A549 (cell line): ENCODE measurements around the gene MVB12B. TPM values are rescaled to one million over a fixed set of nuclear protein-coding genes. Genes with fewer than 3 reads are reported as not detected.

Experiments used
- ATAC-seq, 2 experiments: fragments of 200-7000 bp in 1 of 2; fragments of >200 bp in 1 of 2; cut with Nextera tagmentation in 1 of 2; cut with Tn5 transposase in 1 of 2; 3 replicates each; pipeline versions ENCODE4 v1.8.0 to v1.9.1; 2018 to 2020; ENCODE audit warnings: mild to moderate bottlenecking in 1 of 2, moderate library complexity in 1 of 2
- CTCF ChIA-PET: fragments of 300-600 bp; sonication (Branson Sonifier 250); formaldehyde crosslinking; extraction: SDS; loops from one replicate; lab custom pipeline; 2021; ENCODE audit warnings: antibody characterized with exemption, inconsistent platforms; lab: Yijun Ruan, JAX
- POLR2A ChIA-PET: fragments of 350-600 bp; formaldehyde crosslinking; extraction: SDS; loops from one replicate; lab custom pipeline; 2021; ENCODE audit warnings: antibody characterized with exemption, inconsistent platforms; lab: Yijun Ruan, JAX
- DNase-seq, 2 experiments: peaks; one replicate each; pipeline versions ENCODE4 v3.0.0 to v3.0.0-alpha.2; 2011 to 2016; ENCODE audit warnings: low read depth in 1 of 2, low spot score in 1 of 2
- FAIRE-seq: peaks from 2 replicates; lab custom pipeline; 2011; peaks lifted over from hg19 to GRCh38; lab: Jason Lieb, UNC
- H3K27ac ChIP-seq, 2 experiments: fragments of >200 bp; sonication (Bioruptor Twin); formaldehyde crosslinking; 3 replicates each; pipeline ENCODE4 v1.5.1; 2016 to 2017
- H3K4me1 ChIP-seq: fragments of >200 bp; sonication (Bioruptor Twin); formaldehyde crosslinking; 3 replicates; pipeline ENCODE4 v1.6.1; 2016
- H3K4me2 ChIP-seq: fragments of >200 bp; sonication (Bioruptor Twin); formaldehyde crosslinking; 3 replicates; pipeline ENCODE4 v1.6.1; 2016
- H3K4me3 ChIP-seq: fragments of >200 bp; sonication (Bioruptor Twin); formaldehyde crosslinking; 3 replicates; pipeline ENCODE4 v1.5.1; 2016
- H3K9me3 ChIP-seq: fragments of >200 bp; sonication (Bioruptor Twin); formaldehyde crosslinking; 3 replicates; pipeline ENCODE4 v1.6.1; 2016
- CBX2 ChIP-seq: fragments of 200-600 bp; sonication (generic); IDR thresholded peaks from 2 replicates; pipeline ENCODE4 v1.6.1; 2016; ENCODE audit warnings: low read depth, mild to moderate bottlenecking, borderline replicate concordance
- CBX8 ChIP-seq: fragments of 200-600 bp; sonication (generic); IDR thresholded peaks from 2 replicates; pipeline ENCODE4 v1.6.1; 2016
- CHD4 ChIP-seq: fragments of 200-600 bp; sonication (generic); IDR thresholded peaks from 2 replicates; pipeline ENCODE4 v1.6.1; 2016; ENCODE audit warnings: antibody characterized with exemption, mild to moderate bottlenecking, borderline replicate concordance
- EHMT2 ChIP-seq: fragments of 200-600 bp; sonication (generic); IDR thresholded peaks from 2 replicates; pipeline ENCODE4 v1.6.1; 2016; ENCODE audit warnings: antibody characterized with exemption, low read depth, mild to moderate bottlenecking, moderate library complexity
- ESRRA ChIP-seq: fragments of 150-350 bp; IDR thresholded peaks from 2 replicates; pipeline ENCODE4 v1.6.1; 2014; ENCODE audit warnings: mild to moderate bottlenecking, low read length, borderline replicate concordance
- FOSB ChIP-seq: fragments of 250-450 bp; sonication (Bioruptor Pico); IDR thresholded peaks from 2 replicates; pipeline ENCODE4 v1.5.0; 2020; ENCODE audit warnings: mild to moderate bottlenecking, moderate library complexity
- FOXS1 ChIP-seq: fragments of 250-450 bp; sonication (Bioruptor Pico); IDR thresholded peaks from 2 replicates; pipeline ENCODE4 v1.5.0; 2020; ENCODE audit warnings: mild to moderate bottlenecking, moderate library complexity
- HEYL ChIP-seq: fragments of 250-450 bp; sonication (Bioruptor Pico); IDR thresholded peaks from 2 replicates; pipeline ENCODE4 v1.8.0; 2021; ENCODE audit warnings: mild to moderate bottlenecking, moderate library complexity
- HMGXB4 ChIP-seq: fragments of 250-450 bp; sonication (Bioruptor Pico); IDR thresholded peaks from 2 replicates; pipeline ENCODE4 v1.5.0; 2021; ENCODE audit warnings: mild to moderate bottlenecking, moderate library complexity, borderline replicate concordance
- MAX ChIP-seq: IDR thresholded peaks from 2 replicates; pipeline ENCODE4 v1.6.1; 2012
- NR3C1 ChIP-seq: fragments of >200 bp; sonication (Bioruptor Twin); formaldehyde crosslinking; IDR thresholded peaks from 3 replicates; pipeline ENCODE4 v1.6.1; 2017
- PHF8 ChIP-seq: fragments of 200-600 bp; sonication (generic); IDR thresholded peaks from 2 replicates; pipeline ENCODE4 v1.6.1; 2016; ENCODE audit warnings: low read depth, mild to moderate bottlenecking, antibody characterized with exemption, moderate library complexity, borderline replicate concordance
- RAD21 ChIP-seq, 2 experiments: fragments of >200 bp in 1 of 2; sonication (Bioruptor Twin) in 1 of 2; formaldehyde crosslinking in 1 of 2; IDR thresholded peaks in 1 of 2; conservative IDR thresholded peaks in 1 of 2; 2 replicates in 1 of 2; 3 replicates in 1 of 2; pipeline ENCODE4 v1.6.1; 2012 to 2018; ENCODE audit warnings: inconsistent platforms in 1 of 2
- RARB ChIP-seq: fragments of 250-450 bp; sonication (Bioruptor Pico); IDR thresholded peaks from 2 replicates; pipeline ENCODE4 v1.8.0; 2021; ENCODE audit warnings: mild to moderate bottlenecking, moderate library complexity
- RCOR1 ChIP-seq: fragments of 150-350 bp; IDR thresholded peaks from 2 replicates; pipeline ENCODE4 v1.6.1; 2014; ENCODE audit warnings: antibody characterized with exemption, low read length, low read depth
- RNF2 ChIP-seq: fragments of 200-600 bp; sonication (generic); IDR thresholded peaks from 2 replicates; pipeline ENCODE4 v1.6.1; 2016; ENCODE audit warnings: low read depth, mild to moderate bottlenecking, antibody characterized with exemption, moderate library complexity, borderline replicate concordance
- TP53 ChIP-seq: fragments of 250-450 bp; sonication (Bioruptor Pico); IDR thresholded peaks from 2 replicates; pipeline ENCODE4 v1.5.0; 2021; ENCODE audit warnings: mild to moderate bottlenecking, moderate library complexity
- ZSCAN20 ChIP-seq: fragments of 250-450 bp; sonication (Bioruptor Pico); IDR thresholded peaks from 2 replicates; pipeline ENCODE4 v1.8.0; 2022; ENCODE audit warnings: mild to moderate bottlenecking, moderate library complexity
- WGBS: methylation state at CpG from one replicate; pipeline ENCODE4 v1.1.6; 2017; ENCODE audit errors: missing lambda C conversion rate; 5-methylcytosine and 5-hydroxymethylcytosine counted together
- polyA plus RNA-seq, 4 experiments: library from polyadenylated mRNA; depleted of rRNA in 3 of 4; stranded (reverse); fragments of >200 nt; fragmentation: RNase III in 1 of 4; extraction: RNeasy Plus Mini Kit Qiagen cat#74134 plus additional on column Dnase treatment in 1 of 4; gene quantifications; 2 replicates in 3 of 4; 3 replicates in 1 of 4; pipeline ENCODE4 v1.2.3, GENCODE V29; 2011 to 2017

MVB12B gene
- polyA plus RNA-seq, 2 of the 4 experiments (the other 2 are of a cell fraction): 4.6 to 5.9 TPM

GRCh38 chr9:126509718-126510117 is 183.1 kb downstream of the MVB12B start:
- WGBS: 100% methylated on average over 2 of the region's 5 CpGs
- FAIRE-seq: no peak
- DNase-seq: no peak
- POLR2A ChIA-PET: no interaction called here
- TF ChIP-seq FOSB (CRISPR knock-in tag): no peak
- TF ChIP-seq EHMT2: no peak
- Histone ChIP-seq H3K27ac (no peak overlapping the region), H3K4me1 (peaks cover 4% of the 10 kb centered on the region; the same call in 1 of the 3 replicates), H3K4me2 (no peak overlapping the region), H3K4me3 (no peak overlapping the region), H3K9me3 (no peaks in the 10 kb centered on the region)
- ATAC-seq: no peak
- CTCF ChIA-PET: interaction anchor here (0.9 to 13.1 kb wide), 6 partner anchors 10 to 272 kb away, joined by 3 to 178 read pairs (median 8); no protein-coding TSS in a partner anchor

GRCh38 chr9:126510564-126510963 is 183.9 kb downstream of the MVB12B start:
- POLR2A ChIA-PET: no interaction called here
- DNase-seq (no peak), FAIRE-seq (no peak), ATAC-seq (no peak)
- Histone ChIP-seq H3K4me2 (no peak overlapping the region), H3K27ac (no peak overlapping the region), H3K4me1 (peaks cover 4% of the 10 kb centered on the region; the same call in 1 of the 3 replicates), H3K4me3 (no peak overlapping the region), H3K9me3 (no peaks in the 10 kb centered on the region)
- 38% methylated on average over 6 of the region's 6 CpGs for WGBS
- no peak for TF ChIP-seq RAD21 (conservative IDR thresholded peaks at IDR 0.05 in 1 of 2, IDR thresholded peaks at IDR 0.05 in 1 of 2)
- CTCF ChIA-PET: interaction anchor here (0.6 to 13.1 kb wide), 6 partner anchors 11 to 303 kb away, joined by 3 to 178 read pairs (median 4); no protein-coding TSS in a partner anchor

- DNase-seq (no peak), ATAC-seq (no peak), FAIRE-seq (no peak)
- no peaks in the 10 kb centered on the region for H3K9me3 ChIP-seq
- TF ChIP-seq ESRRA (no peak), ZSCAN20 (CRISPR knock-in tag) (no peak), MAX (no peak), TP53 (CRISPR knock-in tag) (no peak), CBX8 (no peak), FOSB (CRISPR knock-in tag) (no peak)
- POLR2A ChIA-PET: no interaction called here
- H3K4me1 ChIP-seq: peaks cover 4% of the 10 kb centered on the region; the same call in 1 of the 3 replicates
- no peak overlapping the region for H3K4me2 ChIP-seq
- CTCF ChIA-PET: interaction anchor here (0.7 to 13.1 kb wide), 5 partner anchors 12 to 270 kb away, joined by 3 to 178 read pairs (median 3); no protein-coding TSS in a partner anchor
- no peak overlapping the region for H3K4me3 ChIP-seq
- no peak overlapping the region for H3K27ac ChIP-seq
These were observed 184.8 kb downstream of the MVB12B start for GRCh38 chr9:126511411-126511810.

GRCh38 chr9:126513159-126514036 is 186.8 kb downstream of the MVB12B start:
- H3K9me3 ChIP-seq: no peaks in the 10 kb centered on the region
- 58% methylated on average over 9 of the region's 13 CpGs for WGBS
- DNase-seq (no peak), ATAC-seq (peak; percentile 31 to 32; a peak in 5 of 6 replicates)
- no peak overlapping the region; the same call in 2 of the 3 replicates for H3K4me3 ChIP-seq
- peaks cover 12% of the 10 kb centered on the region; the same call in 2 of the 3 replicates for H3K4me1 ChIP-seq
- TF ChIP-seq HEYL (CRISPR knock-in tag): no peak
- no peak for TF ChIP-seq ZSCAN20 (CRISPR knock-in tag)
- TF ChIP-seq CHD4: no peak
- no peak for TF ChIP-seq PHF8
- no peak for TF ChIP-seq CBX2
- no peak for TF ChIP-seq RARB
- no peak for TF ChIP-seq HMGXB4
- no peak for TF ChIP-seq FOXS1 (CRISPR knock-in tag)
- no peak for TF ChIP-seq RNF2
- TF ChIP-seq NR3C1: no peak
- no peak for TF ChIP-seq RCOR1
- TF ChIP-seq, all 56 proteins: peak for 0
- CTCF ChIA-PET: interaction anchor here (1.2 to 13.1 kb wide), 11 partner anchors 9 to 292 kb away, joined by 3 to 178 read pairs (median 9); no protein-coding TSS in a partner anchor
- FAIRE-seq: no peak
- Histone ChIP-seq H3K4me2 (peak overlapping the region; percentile 92), H3K27ac (peak overlapping the region in 1 of 2 experiments; percentile 48; a peak in 2 of 6 replicates)
- POLR2A ChIA-PET: no interaction called here
